ENCODE data around the gene H2AZ2.
"Not testable (repeated sequence)": the region's sequence is repeated elsewhere in the genome, so short reads cannot be mapped to it uniquely, and the experiment has no call there.

Gene H2AZ2

DNA sequence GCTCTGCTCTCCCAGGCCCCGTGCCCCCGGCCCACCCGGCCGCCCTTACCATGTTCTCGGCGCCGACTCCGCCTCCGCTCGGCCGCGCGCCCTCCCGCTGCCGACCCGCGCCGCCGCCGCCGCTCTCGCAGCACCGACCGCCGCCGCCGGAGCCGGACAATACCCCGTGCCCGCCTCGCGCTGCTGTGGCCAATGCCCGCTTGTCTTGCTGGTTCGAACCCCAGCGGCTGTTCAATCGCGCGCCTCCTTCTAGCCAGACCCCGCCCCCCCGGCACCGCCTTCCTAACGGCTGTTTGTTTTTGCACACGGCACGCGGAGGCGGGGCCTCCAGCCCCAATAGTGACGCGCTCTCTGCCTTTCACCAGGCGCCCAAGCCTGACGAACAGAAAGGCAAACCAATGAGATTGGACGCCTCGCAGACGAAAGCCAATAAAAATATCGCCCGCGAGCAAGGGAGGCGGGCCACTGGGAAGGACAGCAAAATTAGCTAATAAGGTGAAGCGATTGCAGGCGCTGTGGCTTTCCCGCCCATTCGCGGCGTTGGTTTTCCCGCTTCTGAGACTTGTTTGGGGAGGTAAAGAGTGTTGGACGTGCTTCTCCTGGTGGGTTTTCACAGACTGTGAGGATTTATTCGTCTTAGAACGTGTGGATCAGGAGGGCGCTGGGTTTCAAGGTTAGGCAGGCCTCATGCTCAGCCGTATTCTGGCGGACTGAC, at the start of gene H2AZ2:
H2AZ2 (minus strand) TSS at position 168 of the 715 bp plus-strand sequence; CDS start at position 52, 116 bp downstream.
- DNase-seq = peak; percentile 100

DNA sequence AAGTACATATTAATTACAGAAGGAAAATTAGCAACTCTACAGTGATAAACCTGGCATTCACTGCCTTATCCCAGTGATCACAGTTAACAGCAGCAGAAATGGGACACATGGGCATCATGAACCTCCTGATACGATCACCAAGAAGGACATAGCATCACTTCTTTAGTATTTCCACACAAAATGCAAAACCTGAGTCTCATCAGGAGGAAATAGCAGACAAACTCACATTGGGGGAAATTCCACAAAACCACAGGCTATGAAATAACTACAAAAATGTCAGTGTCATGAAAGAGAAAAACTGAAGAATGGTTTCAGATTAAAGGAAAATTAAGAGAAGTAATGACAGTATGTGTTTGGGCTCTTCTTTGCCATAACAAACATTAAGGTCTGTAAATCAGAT, 49.4 kb upstream of the H2AZ2 start:
- no peak for DNase-seq

DNA sequence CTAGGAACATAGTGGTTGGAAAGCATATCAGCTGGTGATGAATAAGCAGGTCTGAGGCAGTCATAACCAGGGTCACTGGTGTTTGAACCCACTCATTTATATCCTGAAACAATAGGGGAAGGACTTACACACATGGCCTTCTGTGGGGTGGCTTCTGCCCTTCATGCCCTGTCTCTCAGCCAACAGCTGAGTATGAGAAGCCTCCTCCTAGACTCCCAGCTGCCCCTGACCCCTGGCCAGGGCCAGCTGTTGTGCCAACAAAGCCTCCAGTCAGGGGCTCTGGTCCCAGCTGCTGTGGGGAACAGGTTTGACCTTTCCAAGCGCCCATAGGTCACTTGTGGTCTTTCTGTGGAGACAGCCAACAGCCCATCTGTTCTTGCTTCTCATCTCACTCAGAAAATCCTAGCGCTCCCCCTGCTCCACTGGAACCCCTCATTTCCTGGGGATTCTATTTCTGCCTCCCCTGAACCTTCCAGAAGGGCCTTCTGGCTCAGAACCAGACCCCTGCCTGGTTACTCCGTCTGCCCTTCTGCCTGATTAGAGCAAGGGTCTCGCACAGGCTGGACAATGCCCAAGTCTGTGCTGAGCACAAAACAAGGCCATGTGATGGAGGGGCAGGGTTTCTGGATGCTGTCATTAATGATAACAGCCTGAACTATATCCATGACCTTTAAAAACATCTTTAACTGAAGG, 47.1 kb upstream of the H2AZ2 start:
- DNase-seq = no peak

DNA sequence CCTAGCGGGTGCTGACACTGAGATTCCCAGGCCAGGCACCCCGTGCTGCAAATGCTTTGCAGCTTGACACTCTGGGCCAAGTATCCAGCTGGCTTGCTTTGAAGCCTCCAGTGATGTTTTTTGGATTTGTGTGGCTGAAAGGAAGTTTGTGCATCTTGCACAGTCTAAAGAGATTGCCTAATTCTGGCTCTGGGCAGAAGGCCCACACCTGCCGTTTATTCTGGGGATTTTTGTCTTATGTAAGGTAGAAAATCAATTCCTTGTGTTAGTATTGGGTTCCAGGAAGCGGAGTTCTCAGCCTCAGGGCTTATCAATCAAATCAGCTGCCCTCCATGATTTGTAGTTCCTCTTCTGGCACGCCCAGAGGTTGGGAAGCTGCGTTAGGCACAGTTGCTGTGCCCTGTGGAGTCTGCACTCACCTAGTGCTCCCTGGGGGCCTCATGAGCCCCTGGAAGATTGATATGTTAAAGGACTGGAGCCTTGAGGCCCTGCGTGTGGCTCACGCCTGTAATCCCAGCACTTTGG, 45.9 kb upstream of the H2AZ2 start:
- DNase-seq = no peak

DNA sequence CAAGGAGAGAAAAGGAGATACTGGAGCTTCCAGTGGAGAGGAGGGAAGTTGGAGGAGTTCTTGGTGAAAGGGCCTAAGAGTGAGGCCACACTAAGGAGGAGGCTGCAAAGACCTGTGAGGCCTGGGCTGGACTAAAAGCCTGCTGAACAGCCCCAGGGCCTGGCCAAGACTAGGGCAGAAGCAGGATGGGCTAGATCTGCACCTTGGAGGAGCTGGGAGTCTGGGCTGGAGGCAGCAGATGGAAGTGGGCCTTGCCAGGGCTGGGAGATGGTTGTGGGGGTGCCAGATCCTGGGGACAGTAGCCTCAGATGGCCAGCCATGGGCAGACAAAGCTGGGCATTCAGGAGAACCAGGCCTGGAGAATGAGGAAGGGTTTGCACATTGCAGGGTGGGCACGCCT, 43.9 kb upstream of the H2AZ2 start:
- no peak for DNase-seq

DNA sequence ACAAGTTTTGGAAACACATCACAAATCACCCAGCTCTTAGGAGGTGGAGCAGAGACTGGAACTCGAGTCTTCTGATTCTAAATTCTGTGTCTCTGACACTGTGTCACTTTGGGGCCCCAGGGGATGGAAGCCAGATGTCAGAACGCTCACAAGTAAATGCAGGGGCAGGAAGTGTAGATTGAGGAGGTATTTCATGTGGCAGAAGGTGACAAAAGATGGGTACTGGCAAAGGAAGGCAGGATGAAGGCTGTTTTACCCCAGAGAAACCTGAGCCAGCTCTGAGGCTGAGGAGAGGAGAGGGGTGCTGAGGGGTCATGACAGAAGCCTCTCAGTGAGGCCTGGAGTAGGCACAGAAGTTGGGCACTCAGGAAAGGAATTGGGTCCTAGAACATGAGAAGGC, 43.5 kb upstream of the H2AZ2 start:
- peak; percentile 41 for DNase-seq

DNA sequence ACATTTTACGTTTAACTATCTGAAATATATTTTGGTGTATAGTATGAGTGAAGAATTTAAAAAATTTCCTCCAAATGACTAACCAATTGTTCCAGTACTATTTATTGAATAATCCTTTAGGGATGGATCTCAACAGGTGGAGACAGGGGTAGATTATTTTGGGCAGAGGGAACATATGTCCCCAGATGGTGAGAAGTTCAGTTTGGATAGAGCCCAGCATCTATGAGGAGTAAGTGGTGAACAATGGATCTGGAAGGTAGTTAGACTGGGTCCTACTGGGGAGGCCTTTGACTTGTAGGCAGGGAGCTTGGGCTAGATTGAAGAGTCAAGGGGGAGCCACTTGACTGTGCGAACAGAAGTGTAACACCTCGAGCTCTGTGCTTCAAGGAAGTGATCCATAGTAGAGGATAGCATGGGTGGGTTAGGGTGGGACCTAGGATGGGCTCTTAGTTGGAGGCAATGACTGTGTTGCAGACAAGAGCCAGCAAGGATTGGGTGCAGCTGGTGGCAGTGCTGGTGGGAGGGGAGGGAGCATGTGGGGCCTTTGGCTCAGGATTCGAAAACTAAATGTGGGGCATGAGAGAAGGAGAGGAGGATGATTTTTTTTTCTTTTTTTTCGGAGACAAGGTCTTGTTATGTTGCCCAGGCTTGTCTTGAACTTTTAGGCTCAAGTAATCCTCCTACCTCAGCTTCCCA, 41.3 kb upstream of the H2AZ2 start:
- DNase-seq = no peak

DNA sequence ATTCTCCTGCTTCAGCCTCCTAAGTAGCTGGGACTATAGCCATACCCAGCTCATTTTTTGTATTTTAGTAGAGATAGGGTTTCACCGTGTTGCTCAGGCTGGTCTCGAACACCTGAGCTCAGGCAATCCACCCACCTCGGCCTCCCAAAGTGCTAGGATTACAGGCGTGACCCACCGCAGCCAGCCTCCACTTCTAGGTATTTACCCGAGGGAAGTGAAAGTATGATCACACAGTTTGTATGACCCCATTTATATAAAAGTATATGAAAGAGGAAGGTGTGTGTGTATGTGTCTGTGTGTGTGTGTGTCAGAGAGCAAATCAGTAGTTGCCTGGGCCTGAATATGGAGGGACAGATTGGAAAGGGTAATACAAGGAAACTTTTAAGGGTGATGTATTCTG, 39.4 kb upstream of the H2AZ2 start:
- DNase-seq = no peak

DNA sequence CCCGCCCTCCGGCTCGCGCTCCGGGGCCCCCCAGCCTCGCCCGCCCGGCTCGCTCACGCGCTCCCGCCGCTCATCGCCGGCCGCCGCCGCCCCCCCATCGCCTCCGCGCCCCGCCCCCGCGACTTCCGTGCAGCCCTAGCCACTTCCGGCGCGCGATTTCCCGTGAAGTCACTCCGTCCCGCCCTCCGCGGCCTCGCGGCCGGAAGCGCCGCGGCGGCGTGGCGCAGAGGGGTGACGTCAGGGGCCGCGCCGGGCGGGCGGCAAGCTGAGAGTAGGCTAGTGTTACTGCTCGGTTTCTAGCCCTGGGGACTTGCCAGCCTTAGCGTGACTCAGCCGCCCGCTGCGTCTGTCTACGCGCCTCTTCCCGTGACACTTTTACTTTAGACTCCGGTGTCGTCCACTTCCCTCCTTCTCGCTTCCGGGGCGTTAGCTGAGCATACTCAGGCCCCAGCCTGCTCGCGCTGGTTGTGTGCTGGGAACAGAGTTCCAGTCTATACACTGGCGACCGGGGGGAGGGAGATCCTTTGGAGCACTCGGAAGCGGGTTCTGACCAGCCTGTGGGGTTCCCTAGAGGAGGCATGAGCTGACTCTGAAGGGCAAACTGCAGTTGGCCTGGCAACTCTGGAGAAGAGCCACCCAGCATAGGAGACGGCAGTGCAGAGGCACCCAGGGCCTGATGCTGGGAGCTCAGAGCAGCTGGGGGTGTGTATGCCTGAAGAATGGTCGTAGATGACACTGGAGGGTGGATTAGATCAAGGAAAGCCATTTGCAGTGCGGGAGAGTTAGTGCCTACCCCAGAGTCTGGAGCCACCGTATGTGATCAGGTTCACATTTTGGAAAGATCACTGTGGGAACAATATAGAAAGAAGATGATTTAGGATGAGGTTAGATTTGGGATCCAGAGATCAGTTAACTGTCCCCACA, 37.8 kb upstream of the H2AZ2 start, which contains the start of gene PURB:
PURB (minus strand) TSS at position 137 of the 924 bp plus-strand sequence. CDS start 182 bp downstream, outside the sequence.
- DNase-seq = peak; percentile 98

DNA sequence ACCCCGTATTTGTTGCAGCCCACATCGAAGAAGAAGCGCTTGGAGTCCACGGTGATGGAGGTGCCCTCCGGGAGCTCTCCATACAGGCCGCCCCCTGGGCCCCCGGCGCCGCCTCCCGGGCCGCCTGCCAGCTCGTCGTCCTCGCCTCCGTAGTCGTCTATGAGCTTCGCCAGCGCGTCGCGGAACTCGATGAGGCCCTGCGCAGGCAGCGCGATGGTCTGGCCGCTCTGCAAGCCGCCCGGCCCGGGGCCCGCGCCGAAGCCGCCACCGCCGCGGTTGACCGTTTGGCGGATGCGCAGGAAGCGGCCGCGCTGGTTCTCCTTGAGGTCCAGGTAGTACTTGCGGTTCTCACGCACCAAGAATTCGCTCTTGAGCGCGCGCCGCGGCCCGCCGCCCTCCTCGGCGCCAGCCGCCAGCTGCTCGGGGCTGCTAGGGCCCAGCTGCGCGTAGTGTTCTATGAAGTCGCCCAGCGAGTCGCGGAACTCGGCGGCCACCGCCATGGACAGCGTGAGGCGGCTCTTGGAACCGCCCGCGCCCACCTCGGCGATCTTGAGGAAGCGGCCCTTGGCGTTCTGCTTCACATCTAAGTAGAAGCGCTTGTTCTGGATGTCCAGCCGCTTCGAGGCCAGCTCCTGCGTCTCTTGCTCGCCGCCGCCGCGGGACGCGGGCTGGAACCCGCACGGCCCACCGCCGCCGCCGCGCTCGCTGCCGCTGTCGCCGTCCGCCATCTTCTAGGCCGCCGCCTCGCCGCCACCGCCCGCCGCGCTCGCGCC, 36.9 kb upstream of the H2AZ2 start:
- DNase-seq = peak; percentile 66

DNA sequence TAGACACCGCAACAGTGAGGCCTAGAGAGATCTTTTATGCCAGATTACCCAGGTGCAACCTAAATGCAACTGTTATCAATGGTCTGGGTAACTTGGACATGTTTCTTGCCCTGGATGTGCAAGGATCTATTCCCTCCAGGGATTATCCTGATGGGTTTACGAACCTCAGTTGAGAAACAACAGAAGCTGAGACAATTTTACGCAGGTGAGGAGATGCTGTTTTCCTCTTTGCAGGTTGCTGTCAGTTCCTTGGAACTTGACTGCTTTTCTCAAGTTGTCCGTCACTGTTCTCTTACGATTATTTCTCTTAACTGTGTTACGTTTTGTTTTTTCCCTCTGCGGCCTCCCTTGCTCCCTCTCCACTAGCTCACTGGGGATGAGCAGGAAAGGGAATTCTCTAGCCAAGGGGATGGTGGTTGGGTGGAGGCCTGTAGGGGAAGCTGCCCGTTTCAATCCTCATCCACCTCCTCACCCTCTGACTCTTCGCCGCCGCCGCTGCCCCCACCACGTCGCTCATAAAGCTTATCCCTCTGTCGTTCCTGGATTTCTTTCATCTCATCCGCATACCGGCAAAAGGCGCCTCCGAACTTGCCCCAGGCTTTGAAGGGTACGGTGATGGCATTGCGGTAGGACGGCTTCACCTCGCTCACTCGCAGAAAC, 36.2 kb upstream of the H2AZ2 start:
- DNase-seq = no peak

DNA sequence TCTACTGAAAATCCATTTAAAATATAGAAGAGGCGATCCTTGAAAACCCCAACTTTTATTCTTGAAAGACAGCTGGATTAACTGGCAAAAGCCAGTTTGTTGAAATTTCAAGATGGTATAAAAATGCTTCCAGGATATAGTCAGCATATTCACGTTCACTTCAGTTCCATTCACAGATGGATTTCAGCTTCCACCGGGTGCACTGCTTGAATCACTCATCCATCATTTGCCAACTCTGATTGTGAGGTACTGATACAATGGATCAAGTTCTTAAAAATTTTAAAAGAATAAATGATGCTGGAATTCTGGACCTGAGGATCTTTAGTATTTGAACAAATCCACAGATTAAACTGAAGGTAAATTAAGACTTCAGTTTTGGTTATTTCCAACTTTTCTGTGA, 35.0 kb upstream of the H2AZ2 start:
- DNase-seq = no peak

DNA sequence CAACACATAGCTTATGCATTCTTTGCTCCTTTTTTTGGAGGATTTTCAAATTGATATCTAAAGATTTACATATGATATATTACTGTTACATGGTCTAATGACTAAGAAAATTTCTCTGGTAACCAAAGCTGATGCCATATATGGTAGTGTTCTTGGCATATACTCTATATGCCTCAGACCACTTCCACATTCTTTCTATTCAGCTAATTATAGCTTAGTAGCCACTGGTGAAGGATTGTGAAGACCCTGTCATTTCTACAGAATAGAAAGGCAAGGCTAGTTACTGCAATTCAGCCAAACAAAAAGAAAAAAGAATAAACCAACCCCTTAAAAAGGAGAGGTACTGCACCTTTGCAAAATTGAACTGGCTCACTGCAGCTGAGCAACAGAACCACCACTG, 33.7 kb upstream of the H2AZ2 start:
- no peak for DNase-seq

DNA sequence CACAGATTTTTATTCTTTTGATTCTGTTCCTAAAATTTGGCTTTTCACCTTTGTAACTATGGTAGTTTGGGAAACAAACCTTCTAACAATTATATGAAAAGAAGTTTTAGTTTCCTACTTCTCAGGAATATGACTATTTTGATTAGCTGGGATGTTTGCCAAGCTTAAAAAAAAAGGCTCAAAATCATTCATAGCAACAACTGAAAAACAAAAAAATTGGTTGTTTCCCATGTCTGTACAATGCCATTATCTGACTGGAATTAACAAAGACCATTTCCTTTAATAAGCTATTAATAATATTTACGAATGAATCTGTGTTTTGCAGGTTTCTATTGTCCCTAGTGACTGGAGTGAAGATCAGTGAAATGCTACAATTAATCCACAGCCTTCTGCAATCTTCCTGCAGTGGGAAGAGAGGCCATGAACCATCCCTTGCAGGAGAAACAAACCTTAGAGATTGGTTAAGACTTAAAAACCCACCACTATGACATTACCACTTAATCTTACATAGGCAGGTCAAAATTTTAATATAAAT, 33.2 kb upstream of the H2AZ2 start:
- no peak for DNase-seq

DNA sequence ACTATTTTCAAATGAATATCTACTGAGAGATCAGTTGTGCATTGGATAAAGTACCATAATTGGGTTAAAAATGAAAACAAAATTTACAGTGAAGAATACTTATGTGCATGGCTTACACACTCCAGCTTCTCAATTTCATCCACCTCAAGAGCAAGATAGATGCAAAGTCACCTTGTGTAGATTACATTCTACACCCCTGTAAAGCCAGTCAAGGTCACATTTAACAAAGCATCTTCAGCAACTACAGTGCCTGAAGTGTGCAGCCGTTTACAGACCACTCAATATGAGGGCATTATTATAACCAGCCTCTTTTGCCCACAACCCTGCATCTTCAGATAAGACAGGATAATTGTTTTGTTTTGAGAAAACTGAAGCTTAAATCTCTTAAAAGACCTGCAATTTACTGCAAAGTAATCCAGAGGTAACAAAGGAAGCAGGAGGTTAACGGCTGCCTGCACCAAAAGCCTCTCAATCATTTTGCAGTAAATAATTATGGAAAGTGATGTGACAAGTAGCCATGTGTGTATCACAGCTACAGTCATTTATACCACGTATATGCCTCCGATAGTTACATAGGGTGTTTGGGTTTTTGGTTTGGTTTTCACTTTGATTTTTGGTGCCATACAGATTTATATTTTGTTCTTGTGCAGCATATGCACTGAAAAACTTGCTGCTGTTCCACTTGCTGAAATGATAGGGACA, 32.6 kb upstream of the H2AZ2 start:
- DNase-seq = no peak

DNA sequence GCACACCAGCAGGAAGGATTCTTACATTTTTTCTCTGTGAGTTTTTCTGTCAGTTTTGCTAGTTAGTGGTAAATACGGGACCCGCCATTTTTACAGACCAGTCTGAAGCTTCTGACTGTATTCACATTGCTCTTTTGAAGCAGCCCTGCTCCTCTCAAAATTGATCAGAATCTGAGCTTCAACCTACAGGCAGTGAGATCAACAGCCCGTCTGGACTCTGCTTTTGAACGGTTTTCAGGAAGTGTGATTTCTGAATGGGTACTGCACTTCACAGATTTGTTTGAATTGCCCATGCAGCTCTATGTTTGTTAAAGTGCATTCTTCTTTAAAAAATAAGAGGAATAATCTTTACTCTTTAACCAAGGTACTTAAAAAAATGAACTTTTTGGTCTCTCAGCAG, 28.5 kb upstream of the H2AZ2 start:
- DNase-seq = no peak

DNA sequence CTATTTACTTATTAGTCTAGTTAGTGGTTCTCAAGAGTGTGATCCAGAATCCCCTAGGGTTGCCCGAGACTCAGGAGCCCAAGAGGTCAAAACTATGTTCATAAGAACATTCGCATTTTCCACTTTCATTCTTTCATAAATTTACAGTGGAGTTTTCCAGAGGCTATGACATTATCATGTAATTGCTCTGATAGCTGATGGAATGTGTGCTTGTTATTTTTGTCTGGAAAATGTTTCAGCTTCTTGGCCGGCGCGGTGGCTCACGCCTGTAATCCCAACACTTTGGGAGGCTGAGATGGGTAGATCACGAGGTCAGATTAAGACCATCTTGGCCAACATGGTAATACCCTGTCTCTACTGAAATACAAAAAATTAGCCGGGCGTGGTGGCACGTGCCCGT, 27.4 kb upstream of the H2AZ2 start:
- DNase-seq = no peak

DNA sequence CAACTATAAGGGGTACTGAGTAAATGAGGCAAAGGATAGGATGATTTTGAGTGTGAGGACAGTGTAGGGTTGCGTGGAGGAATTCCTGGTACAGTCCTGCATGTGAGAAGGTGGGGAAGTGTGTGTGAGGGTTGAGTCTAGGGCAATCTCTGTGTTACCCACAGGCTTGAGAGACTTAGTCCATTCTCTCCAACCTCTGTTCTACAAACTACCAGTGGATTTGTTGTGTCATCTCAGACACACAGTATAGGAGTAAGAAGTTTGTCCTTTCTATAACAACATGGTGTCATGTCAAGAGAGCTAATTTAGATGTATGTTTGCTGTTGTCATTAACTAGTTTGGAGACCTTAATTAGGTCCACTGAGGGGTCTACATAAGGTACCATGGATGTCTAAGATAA, 24.9 kb upstream of the H2AZ2 start:
- no peak for DNase-seq

DNA sequence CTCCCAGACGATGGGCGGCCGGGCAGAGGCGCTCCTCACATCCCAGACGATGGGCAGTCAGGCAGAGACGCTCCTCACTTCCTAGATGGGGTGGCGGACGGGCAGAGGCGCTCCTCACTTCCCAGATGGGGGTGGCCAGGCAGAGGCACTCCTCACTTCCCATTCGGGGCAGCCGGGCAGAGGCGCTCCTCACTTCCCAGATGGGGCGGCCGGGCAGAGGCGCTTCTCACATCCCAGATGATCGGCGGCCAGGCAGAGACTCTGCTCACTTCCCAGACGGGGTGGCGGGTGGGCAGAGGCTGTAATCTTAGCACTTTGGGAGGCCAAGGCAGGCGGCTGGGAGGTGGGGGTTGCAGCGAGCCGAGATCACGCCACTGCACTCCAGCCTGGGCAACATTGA, 24.0 kb upstream of the H2AZ2 start:
- not testable (repeated sequence) for DNase-seq

DNA sequence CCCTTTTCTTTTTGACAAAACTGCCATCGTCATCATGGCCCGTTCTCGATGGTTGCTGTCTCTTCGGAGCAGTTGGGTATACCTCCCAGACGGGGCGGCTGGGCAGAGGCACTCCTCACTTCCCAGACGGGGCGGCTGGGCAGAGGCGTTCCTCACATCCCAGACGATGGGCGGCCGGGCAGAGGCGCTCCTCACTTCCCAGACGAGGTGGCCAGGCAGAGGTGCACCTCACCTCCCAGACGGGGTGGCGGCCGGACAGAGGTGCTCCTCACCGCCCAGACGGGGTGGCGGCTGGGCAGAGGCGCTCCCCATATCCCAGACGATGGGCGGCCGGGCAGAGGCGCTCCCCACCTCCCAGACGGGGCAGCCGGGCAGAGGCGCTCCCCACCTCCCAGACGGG, 22.9 kb upstream of the H2AZ2 start:
- not testable (repeated sequence) for DNase-seq

All from stimulated activated CD8-positive, alpha-beta memory T cell treated with anti-CD3 and anti-CD28 coated beads, Interleukin-4, amount 100 ng/mL, for 48 hours (primary cell).